T-helper 2 cell treated with Interferon-gamma antibody and Interleukin-4, amounts not matched to agents 5 μg/mL and 100 μg/mL, for 36 hours (primary cell): ENCODE measurements around the gene AGK.
"Not testable (repeated sequence)": the region's sequence is repeated elsewhere in the genome, so short reads cannot be mapped to it uniquely, and the experiment has no call there.

Experiments used
- DNase-seq: peaks from one replicate; pipeline ENCODE4 v3.0.0; 2021; ENCODE audit warnings: low spot score
- H3K27ac Mint-ChIP-seq: one replicate; pipeline ENCODE4 v1.8.0; 2021; ENCODE audit warnings: mild to moderate bottlenecking, mixed read lengths
- H3K27me3 Mint-ChIP-seq: one replicate; pipeline ENCODE4 v1.8.0; 2021; ENCODE audit warnings: low read depth, mixed read lengths
- H3K36me3 Mint-ChIP-seq: one replicate; pipeline ENCODE4 v1.8.0; 2021; ENCODE audit warnings: low read depth, mixed read lengths
- H3K4me1 Mint-ChIP-seq: one replicate; pipeline ENCODE4 v1.8.0; 2021; ENCODE audit warnings: low read depth, mixed read lengths
- H3K4me3 Mint-ChIP-seq: one replicate; pipeline ENCODE4 v1.8.0; 2022; ENCODE audit warnings: mild to moderate bottlenecking, moderate library complexity, mixed read lengths
- H3K9me3 Mint-ChIP-seq: one replicate; pipeline ENCODE4 v1.8.0; 2021; ENCODE audit warnings: mixed read lengths

AGK gene

DNA sequence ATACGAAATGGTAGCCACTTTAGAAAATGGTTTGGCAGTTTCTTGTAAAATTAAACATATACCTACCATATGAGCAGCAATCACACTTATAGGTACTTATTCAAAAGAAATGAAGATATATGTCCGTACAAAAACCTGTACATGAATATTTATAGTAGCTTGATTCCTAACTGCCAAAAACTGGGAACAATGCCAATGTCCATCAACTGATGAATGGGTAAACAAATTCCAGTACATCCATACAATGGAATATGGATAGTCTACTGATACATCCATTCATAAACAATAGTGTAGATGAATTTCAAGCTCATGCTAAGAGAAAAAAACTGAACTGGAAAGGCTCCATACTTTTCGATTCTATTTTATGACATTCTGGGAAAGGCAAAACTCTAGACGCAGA is 68.5 kb downstream of the AGK start:
- Mint-ChIP-seq H3K4me3 (no peak overlapping the region), H3K27ac (no peak overlapping the region), H3K4me1 (peaks cover 2% of the 10 kb centered on the region), H3K9me3 (no peaks in the 10 kb centered on the region), H3K27me3 (no peaks in the 10 kb centered on the region), H3K36me3 (peaks cover 36% of the 10 kb centered on the region)
- no peak for DNase-seq

DNA sequence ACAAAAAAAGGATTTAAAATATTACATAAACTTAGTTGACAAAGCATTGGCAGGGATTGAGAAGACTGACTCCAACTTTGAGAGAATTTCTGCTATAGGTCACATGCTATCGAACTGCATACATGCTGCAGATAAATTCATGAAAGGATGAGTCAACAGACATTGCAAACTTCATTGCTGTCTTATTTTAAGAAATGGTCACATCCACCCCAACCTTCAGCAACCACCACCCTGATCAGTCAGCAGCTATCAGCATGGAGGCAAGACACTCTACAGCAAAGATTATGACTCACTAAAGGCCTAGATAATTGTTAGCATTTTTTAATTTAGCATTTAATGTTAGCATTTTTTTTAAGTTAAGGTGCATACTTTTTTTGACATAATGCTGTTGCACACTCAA is 73.6 kb downstream of the AGK start:
- no peak overlapping the region for H3K4me3 Mint-ChIP-seq
- H3K27ac Mint-ChIP-seq, result no peak overlapping the region
- H3K27me3 Mint-ChIP-seq, result no peaks in the 10 kb centered on the region
- no peaks in the 10 kb centered on the region for H3K9me3 Mint-ChIP-seq
- H3K4me1 Mint-ChIP-seq, result no peaks in the 10 kb centered on the region
- DNase-seq, result no peak
- H3K36me3 Mint-ChIP-seq, result peaks cover 42% of the 10 kb centered on the region

DNA sequence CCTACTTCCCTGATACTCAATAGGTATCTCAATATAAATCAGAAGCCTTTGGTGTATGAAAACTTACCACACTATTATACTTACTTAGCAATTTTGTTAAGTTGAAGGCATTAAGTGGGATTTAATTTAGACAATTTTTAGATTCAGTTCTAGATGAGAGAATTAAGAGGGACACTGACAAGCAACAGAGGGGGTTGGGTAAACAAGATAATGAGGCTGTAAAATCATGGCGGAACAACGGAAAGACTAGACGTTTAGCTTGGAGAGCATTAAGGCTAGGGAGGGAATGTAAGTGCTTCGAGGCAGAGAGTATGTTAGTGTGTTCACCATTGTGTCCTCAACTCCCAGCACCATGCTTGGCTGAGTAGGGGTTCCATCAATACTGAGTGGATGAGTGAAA is 79.4 kb downstream of the AGK start:
- Mint-ChIP-seq H3K27ac (no peak overlapping the region), H3K4me1 (no peaks in the 10 kb centered on the region), H3K27me3 (no peaks in the 10 kb centered on the region), H3K9me3 (no peaks in the 10 kb centered on the region), H3K36me3 (peaks cover 22% of the 10 kb centered on the region), H3K4me3 (no peak overlapping the region)
- no peak for DNase-seq

- DNase-seq, result no peak
- no peaks in the 10 kb centered on the region for H3K4me1 Mint-ChIP-seq
- H3K9me3 Mint-ChIP-seq, result no peaks in the 10 kb centered on the region
- H3K36me3 Mint-ChIP-seq, result peaks cover 23% of the 10 kb centered on the region
- H3K27ac Mint-ChIP-seq, result no peak overlapping the region
- no peaks in the 10 kb centered on the region for H3K27me3 Mint-ChIP-seq
- H3K4me3 Mint-ChIP-seq, result no peak overlapping the region
Observed at GRCh38 chr7:141631525-141631924, 80.3 kb downstream of the AGK start.

DNA sequence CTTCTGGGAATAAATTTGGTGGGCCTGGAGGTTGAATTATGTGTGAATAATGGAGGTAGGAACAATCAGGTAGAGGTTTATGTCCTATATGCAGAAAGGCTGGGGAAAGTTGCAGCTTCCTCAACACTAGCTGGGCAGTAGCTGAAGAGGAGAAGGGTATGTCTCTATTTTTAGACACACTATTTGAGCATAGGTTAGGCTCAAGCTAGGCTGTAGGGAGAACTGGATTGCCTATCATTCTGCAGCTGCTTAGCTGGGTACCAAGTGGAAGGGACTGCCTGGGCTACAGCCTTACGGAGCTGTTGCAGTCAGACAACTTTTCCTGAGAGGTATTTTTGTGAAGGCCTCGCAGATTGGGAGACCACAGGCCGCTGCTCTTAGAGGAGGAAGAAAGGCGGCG is 82.9 kb downstream of the AGK start:
- DNase-seq, result no peak
- no peaks in the 10 kb centered on the region for H3K27me3 Mint-ChIP-seq
- H3K27ac Mint-ChIP-seq, result no peak overlapping the region
- no peaks in the 10 kb centered on the region for H3K9me3 Mint-ChIP-seq
- H3K4me3 Mint-ChIP-seq, result no peak overlapping the region
- peaks cover 25% of the 10 kb centered on the region for H3K36me3 Mint-ChIP-seq
- no peaks in the 10 kb centered on the region for H3K4me1 Mint-ChIP-seq

DNA sequence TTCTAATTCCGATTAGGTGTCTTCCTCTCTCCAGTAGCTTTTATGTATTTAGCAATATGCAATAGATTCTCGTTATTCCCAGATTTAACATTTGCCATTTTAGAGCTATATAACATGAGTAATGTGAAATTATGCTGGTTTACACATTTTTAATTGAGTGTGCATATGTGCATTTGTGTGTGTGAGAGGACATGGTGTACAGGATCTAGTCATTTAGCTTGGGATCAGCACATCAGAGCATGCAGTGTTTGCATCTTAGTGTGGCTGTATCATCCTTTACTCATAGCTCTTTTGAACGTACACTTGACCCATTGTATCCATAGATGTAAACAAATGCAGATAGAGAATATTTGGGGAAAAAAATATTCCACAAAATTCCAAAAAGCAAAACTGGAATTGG is 84.8 kb downstream of the AGK start:
- H3K36me3 Mint-ChIP-seq, result peaks cover 29% of the 10 kb centered on the region
- no peaks in the 10 kb centered on the region for H3K9me3 Mint-ChIP-seq
- DNase-seq, result no peak
- H3K27ac Mint-ChIP-seq, result no peak overlapping the region
- peaks cover 2% of the 10 kb centered on the region for H3K4me1 Mint-ChIP-seq
- H3K27me3 Mint-ChIP-seq, result no peaks in the 10 kb centered on the region
- no peak overlapping the region for H3K4me3 Mint-ChIP-seq

DNA sequence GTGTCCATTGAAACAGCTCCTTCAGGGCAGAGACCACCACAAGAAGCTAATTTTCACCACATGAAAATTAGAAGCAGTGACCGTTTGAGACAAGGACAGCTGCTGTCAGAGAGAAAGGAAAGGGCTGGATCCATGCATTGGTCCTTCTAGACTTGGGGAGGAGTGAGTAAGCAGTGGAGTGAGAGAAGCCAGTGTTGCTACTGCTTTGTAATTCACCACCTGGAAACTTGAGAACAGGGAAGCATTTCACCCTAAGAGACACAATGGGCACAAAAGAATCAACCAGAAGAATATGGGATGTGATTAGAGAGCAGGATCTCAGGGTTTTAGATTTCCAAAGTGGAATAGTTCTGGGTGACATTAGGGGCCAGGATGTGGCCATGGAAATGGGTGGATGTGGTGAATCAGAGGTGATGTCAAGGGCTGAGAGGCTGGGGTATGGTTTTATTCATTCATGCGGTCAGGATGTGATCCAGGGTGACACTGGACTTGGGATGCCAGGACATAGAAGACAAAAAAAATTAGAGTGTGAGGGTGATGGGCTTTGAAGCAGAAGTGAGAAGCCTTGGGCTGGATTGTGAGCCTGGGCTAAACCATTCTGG is 89.1 kb downstream of the AGK start:
- H3K27me3 Mint-ChIP-seq, result no peaks in the 10 kb centered on the region
- no peaks in the 10 kb centered on the region for H3K9me3 Mint-ChIP-seq
- H3K27ac Mint-ChIP-seq, result peak overlapping the region; percentile 19
- peaks cover 37% of the 10 kb centered on the region for H3K36me3 Mint-ChIP-seq
- no peak for DNase-seq
- H3K4me1 Mint-ChIP-seq, result peaks cover 2% of the 10 kb centered on the region
- no peak overlapping the region for H3K4me3 Mint-ChIP-seq

- Mint-ChIP-seq H3K27ac (no peak overlapping the region), H3K27me3 (no peaks in the 10 kb centered on the region), H3K36me3 (peaks cover 33% of the 10 kb centered on the region), H3K4me3 (no peak overlapping the region), H3K9me3 (no peaks in the 10 kb centered on the region), H3K4me1 (peaks cover 2% of the 10 kb centered on the region)
- no peak for DNase-seq
Observed at GRCh38 chr7:141641876-141642275, 90.7 kb downstream of the AGK start.

DNA sequence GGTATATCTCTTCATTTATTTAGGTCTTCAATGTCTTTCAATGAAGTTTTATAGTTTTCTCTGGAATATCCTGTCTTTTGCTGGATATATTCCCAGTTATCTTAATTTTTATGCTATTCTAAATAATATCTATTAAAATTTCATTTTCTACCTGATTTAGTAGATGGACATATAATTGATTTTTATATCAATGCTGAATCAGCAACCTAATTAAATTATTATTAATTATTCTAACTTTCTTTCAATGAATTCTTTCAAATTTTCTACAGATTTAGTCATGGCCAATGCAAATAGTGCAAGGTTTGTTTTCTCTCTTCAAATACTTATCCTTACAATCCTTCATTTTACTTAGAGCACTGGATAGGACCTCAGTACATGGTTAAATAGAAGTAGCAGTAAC is 94.0 kb downstream of the AGK start:
- no peak for DNase-seq
- H3K4me1 Mint-ChIP-seq, result peaks cover under 1% of the 10 kb centered on the region
- no peak overlapping the region for H3K4me3 Mint-ChIP-seq
- H3K27me3 Mint-ChIP-seq, result no peaks in the 10 kb centered on the region
- H3K27ac Mint-ChIP-seq, result no peak overlapping the region
- no peaks in the 10 kb centered on the region for H3K9me3 Mint-ChIP-seq
- peaks cover 30% of the 10 kb centered on the region for H3K36me3 Mint-ChIP-seq

DNA sequence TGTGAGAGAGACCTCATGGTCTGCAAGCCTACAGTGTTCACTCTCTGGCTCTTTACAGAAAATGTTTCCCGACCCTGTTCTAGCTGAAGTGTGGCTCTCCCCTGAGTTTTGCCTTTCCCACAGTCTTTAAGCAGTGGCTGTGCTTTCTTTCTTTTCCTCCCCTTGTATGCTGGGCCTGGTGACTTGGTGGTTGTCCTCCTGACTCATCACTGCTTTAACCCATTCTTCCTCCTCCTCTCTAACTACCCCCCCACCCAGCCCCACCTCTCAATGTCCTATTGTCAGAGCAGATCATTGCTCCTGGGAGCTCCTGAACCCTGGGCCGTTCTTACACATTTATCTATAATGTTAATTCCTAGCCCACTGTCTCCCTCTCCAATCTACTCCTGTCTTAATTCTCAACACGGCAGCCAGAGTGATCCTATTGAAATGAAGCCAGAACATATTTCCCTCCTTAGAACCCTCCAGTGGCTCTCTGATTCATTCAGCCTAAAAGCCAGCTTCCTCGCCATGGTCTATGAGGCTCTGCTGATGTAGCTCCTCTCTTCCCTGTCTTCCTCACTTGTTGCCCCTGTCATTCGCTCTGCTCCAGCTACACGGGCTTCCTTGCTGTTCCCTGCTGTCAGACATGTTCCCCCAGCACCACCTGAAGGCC is 95.7 kb downstream of the AGK start:
- H3K36me3 Mint-ChIP-seq, result peaks cover 20% of the 10 kb centered on the region
- no peaks in the 10 kb centered on the region for H3K4me1 Mint-ChIP-seq
- no peaks in the 10 kb centered on the region for H3K9me3 Mint-ChIP-seq
- DNase-seq, result no peak
- no peaks in the 10 kb centered on the region for H3K27me3 Mint-ChIP-seq
- H3K4me3 Mint-ChIP-seq, result no peak overlapping the region
- H3K27ac Mint-ChIP-seq, result no peak overlapping the region

DNA sequence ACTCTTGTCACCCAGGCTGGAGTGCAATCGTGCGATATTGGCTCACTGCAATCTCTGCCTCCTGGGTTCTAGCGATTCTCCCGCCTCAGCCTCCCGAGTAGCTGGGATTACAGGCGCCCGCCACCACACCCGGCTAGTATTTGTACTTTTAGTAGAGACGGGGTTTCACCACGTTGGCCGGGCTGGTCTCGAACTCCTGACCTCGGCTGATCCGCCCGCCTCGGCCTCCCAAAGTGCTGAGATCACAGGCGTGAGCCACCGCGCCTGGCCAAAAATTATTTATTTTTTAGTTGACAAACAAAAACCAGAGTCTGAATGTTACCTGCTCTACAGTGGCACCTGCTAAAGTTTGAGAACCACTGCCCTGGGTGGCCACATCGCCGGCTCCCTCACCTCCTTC is 96.5 kb downstream of the AGK start:
- H3K4me3 Mint-ChIP-seq, H3K4me1 Mint-ChIP-seq, H3K9me3 Mint-ChIP-seq, H3K27me3 Mint-ChIP-seq, H3K27ac Mint-ChIP-seq, DNase-seq: not testable (repeated sequence)
- peaks cover 20% of the 10 kb centered on the region for H3K36me3 Mint-ChIP-seq

- H3K36me3 Mint-ChIP-seq, result peaks cover 20% of the 10 kb centered on the region
- DNase-seq, result no peak
- no peaks in the 10 kb centered on the region for H3K4me1 Mint-ChIP-seq
- H3K27ac Mint-ChIP-seq, result no peak overlapping the region
- no peaks in the 10 kb centered on the region for H3K9me3 Mint-ChIP-seq
- no peaks in the 10 kb centered on the region for H3K27me3 Mint-ChIP-seq
- no peak overlapping the region for H3K4me3 Mint-ChIP-seq
Observed at GRCh38 chr7:141648276-141649114, 97.3 kb downstream of the AGK start.

- peaks cover 20% of the 10 kb centered on the region for H3K36me3 Mint-ChIP-seq
- H3K27ac Mint-ChIP-seq, result no peak overlapping the region
- no peaks in the 10 kb centered on the region for H3K9me3 Mint-ChIP-seq
- H3K4me1 Mint-ChIP-seq, result no peaks in the 10 kb centered on the region
- no peak for DNase-seq
- H3K4me3 Mint-ChIP-seq, result no peak overlapping the region
- H3K27me3 Mint-ChIP-seq, result no peaks in the 10 kb centered on the region
Observed at GRCh38 chr7:141649137-141649864, 98.1 kb downstream of the AGK start.
